BE2C (cell line): ENCODE data around the gene TEF.

Source experiments
- DNase-seq: peaks from one replicate; pipeline ENCODE4 v3.0.0-alpha.2; 2020
- H3K27me3 ChIP-seq: fragments of 250-450 bp; sonication (Bioruptor Pico); 2 replicates; pipeline ENCODE4 v1.5.1; 2020; ENCODE audit warnings: mild to moderate bottlenecking
- H3K36me3 ChIP-seq: fragments of 250-450 bp; sonication (Bioruptor Pico); 2 replicates; pipeline ENCODE4 v1.5.1; 2020; ENCODE audit warnings: mild to moderate bottlenecking
- H3K4me1 ChIP-seq: fragments of 250-450 bp; sonication (Bioruptor Pico); 2 replicates; pipeline ENCODE4 v1.5.1; 2020
- H3K4me3 ChIP-seq: 2 replicates; pipeline ENCODE4 v1.5.1; 2011; ENCODE audit warnings: low read depth, low read length
- H3K9me3 ChIP-seq: fragments of 250-450 bp; sonication (Bioruptor Pico); 2 replicates; pipeline ENCODE4 v1.5.1; 2020
- CTCF ChIP-seq: IDR thresholded peaks from 2 replicates; pipeline ENCODE4 v1.5.1; 2012; ENCODE audit warnings: mild to moderate bottlenecking, low read depth, low read length

Gene TEF

GRCh38 chr22:41367680-41368542, 13.8 kb upstream of the TEF start:
- Histone ChIP-seq H3K27me3 (no peaks in the 10 kb centered on the region), H3K4me1 (peaks cover 27% of the 10 kb centered on the region), H3K4me3 (peak overlapping the region; percentile 59), H3K36me3 (no peaks in the 10 kb centered on the region), H3K9me3 (no peaks in the 10 kb centered on the region)
- TF ChIP-seq CTCF, result 0 out of 2 replicates have a peak, but pooled peaks have one; percentile 1
- peak; percentile 49 for DNase-seq

GRCh38 chr22:41368543-41369423, 13.0 kb upstream of the TEF start:
- H3K27me3 ChIP-seq, result no peaks in the 10 kb centered on the region
- no peak for TF ChIP-seq CTCF
- no peak overlapping the region; the same call in 1 of the 2 replicates for H3K4me3 ChIP-seq
- no peak for DNase-seq
- peaks cover 27% of the 10 kb centered on the region for H3K4me1 ChIP-seq
- no peaks in the 10 kb centered on the region for H3K9me3 ChIP-seq
- H3K36me3 ChIP-seq, result no peaks in the 10 kb centered on the region

GRCh38 chr22:41369424-41369745, 12.4 kb upstream of the TEF start:
- H3K4me3 ChIP-seq, result no peak overlapping the region
- H3K27me3 ChIP-seq, result no peaks in the 10 kb centered on the region
- TF ChIP-seq CTCF, result no peak; the same call in 1 of the 2 replicates
- no peaks in the 10 kb centered on the region for H3K9me3 ChIP-seq
- DNase-seq, result no peak
- no peaks in the 10 kb centered on the region for H3K36me3 ChIP-seq
- peaks cover 27% of the 10 kb centered on the region for H3K4me1 ChIP-seq

- H3K4me1 ChIP-seq, result peaks cover 27% of the 10 kb centered on the region
- TF ChIP-seq CTCF, result no peak
- no peaks in the 10 kb centered on the region for H3K27me3 ChIP-seq
- H3K9me3 ChIP-seq, result no peaks in the 10 kb centered on the region
- no peak overlapping the region for H3K4me3 ChIP-seq
- no peak for DNase-seq
- no peaks in the 10 kb centered on the region for H3K36me3 ChIP-seq
Observed at GRCh38 chr22:41369837-41370236, 11.9 kb upstream of the TEF start.

GRCh38 chr22:41377846-41378245, 3.9 kb upstream of the TEF start:
- Histone ChIP-seq H3K4me1 (peaks cover 8% of the 10 kb centered on the region), H3K4me3 (no peak overlapping the region), H3K9me3 (no peaks in the 10 kb centered on the region), H3K36me3 (no peaks in the 10 kb centered on the region), H3K27me3 (no peaks in the 10 kb centered on the region)
- no peak for DNase-seq
- TF ChIP-seq CTCF, result no peak
